Stimulated activated CD8-positive, alpha-beta memory T cell treated with anti-CD3 and anti-CD28 coated beads, Interleukin-12 subunit alpha, Interleukin-12 subunit beta, amount 100 ng/mL, for 24 hours (primary cell): ENCODE data around the gene TBC1D16.

Experiments
- DNase-seq: peaks from one replicate; pipeline ENCODE4 v3.0.0-alpha.2; 2020; ENCODE audit errors: extremely low read depth

The TBC1D16 gene

GRCh38 chr17:79950751-79951150 is 84.9 kb downstream of the TBC1D16 start:
- no peak for DNase-seq

- DNase-seq = no peak
These were observed 85.4 kb downstream of the TBC1D16 start for GRCh38 chr17:79950306-79950705.

- DNase-seq = no peak
These were observed 85.9 kb downstream of the TBC1D16 start for GRCh38 chr17:79949656-79950209.

- no peak for DNase-seq
These were observed 86.6 kb downstream of the TBC1D16 start for GRCh38 chr17:79948945-79949655.

- DNase-seq = no peak
These were observed 87.2 kb downstream of the TBC1D16 start for GRCh38 chr17:79948406-79948944.

- DNase-seq = no peak
These were observed 88.2 kb downstream of the TBC1D16 start for GRCh38 chr17:79947351-79948031.

- no peak for DNase-seq
These were observed 89.1 kb downstream of the TBC1D16 start for GRCh38 chr17:79946352-79947231.

GRCh38 chr17:79945591-79946255 is 89.9 kb downstream of the TBC1D16 start:
- no peak for DNase-seq

- no peak for DNase-seq
These were observed 90.8 kb downstream of the TBC1D16 start for GRCh38 chr17:79944821-79945391.

- DNase-seq = no peak
These were observed 91.3 kb downstream of the TBC1D16 start for GRCh38 chr17:79944251-79944812.

- DNase-seq = no peak
These were observed 92.1 kb downstream of the TBC1D16 start for GRCh38 chr17:79943347-79944241.

- DNase-seq = no peak
These were observed 92.9 kb downstream of the TBC1D16 start for GRCh38 chr17:79942591-79943346.

- no peak for DNase-seq
These were observed 93.7 kb downstream of the TBC1D16 start for GRCh38 chr17:79942011-79942405.

GRCh38 chr17:79941088-79942010 is 94.3 kb downstream of the TBC1D16 start:
- no peak for DNase-seq

GRCh38 chr17:79940459-79941087 is 95.1 kb downstream of the TBC1D16 start:
- no peak for DNase-seq

GRCh38 chr17:79939755-79940458 is 95.8 kb downstream of the TBC1D16 start:
- no peak for DNase-seq

- no peak for DNase-seq
These were observed 96.6 kb downstream of the TBC1D16 start for GRCh38 chr17:79939094-79939435.
